Activated CD4-positive, alpha-beta T cell treated with anti-CD3 and anti-CD28 coated beads, Interleukin-2, amount 10 ng/mL, durations not matched to agents 7 days and 5 days (primary cell): ENCODE data around the gene PDLIM1. TPM values are rescaled to one million over a fixed set of nuclear protein-coding genes. Genes with fewer than 3 reads are reported as not detected.

Source experiments
- CTCF ChIA-PET: fragments of 350-600 bp; sonication (Branson Sonifier 250); formaldehyde crosslinking; loops from one replicate; lab custom pipeline; 2021; ENCODE audit warnings: antibody characterized with exemption; lab: Charles Lee
- POLR2A ChIA-PET: fragments of 350-600 bp; sonication (Branson Sonifier 250); formaldehyde crosslinking; loops from one replicate; lab custom pipeline; 2021; ENCODE audit warnings: antibody characterized with exemption; lab: Charles Lee
- DNase-seq: peaks from one replicate; pipeline ENCODE4 v3.0.0-alpha.2; 2020
- H3K27ac Mint-ChIP-seq: one replicate; pipeline ENCODE4 v1.8.0; 2021; ENCODE audit warnings: mild to moderate bottlenecking, moderate library complexity, mixed read lengths
- H3K27me3 Mint-ChIP-seq: one replicate; pipeline ENCODE4 v1.8.0; 2021; ENCODE audit warnings: mixed read lengths
- H3K36me3 Mint-ChIP-seq: one replicate; pipeline ENCODE4 v1.8.0; 2021; ENCODE audit warnings: low read depth, mixed read lengths
- H3K4me1 Mint-ChIP-seq: one replicate; pipeline ENCODE4 v1.8.0; 2021; ENCODE audit warnings: mixed read lengths
- H3K4me3 Mint-ChIP-seq: one replicate; pipeline ENCODE4 v1.8.0; 2021; ENCODE audit warnings: mild to moderate bottlenecking, moderate library complexity, mixed read lengths
- H3K9me3 Mint-ChIP-seq: one replicate; pipeline ENCODE4 v1.8.0; 2021; ENCODE audit warnings: mixed read lengths
- total RNA-seq, 2 experiments: library from RNA; stranded (reverse); gene quantifications; one replicate each; pipeline ENCODE4 v1.2.3, GENCODE V29; 2021

PDLIM1 gene
- total RNA-seq, 2 experiments from 2014 or later, result 17.4 to 19.6 TPM

DNA sequence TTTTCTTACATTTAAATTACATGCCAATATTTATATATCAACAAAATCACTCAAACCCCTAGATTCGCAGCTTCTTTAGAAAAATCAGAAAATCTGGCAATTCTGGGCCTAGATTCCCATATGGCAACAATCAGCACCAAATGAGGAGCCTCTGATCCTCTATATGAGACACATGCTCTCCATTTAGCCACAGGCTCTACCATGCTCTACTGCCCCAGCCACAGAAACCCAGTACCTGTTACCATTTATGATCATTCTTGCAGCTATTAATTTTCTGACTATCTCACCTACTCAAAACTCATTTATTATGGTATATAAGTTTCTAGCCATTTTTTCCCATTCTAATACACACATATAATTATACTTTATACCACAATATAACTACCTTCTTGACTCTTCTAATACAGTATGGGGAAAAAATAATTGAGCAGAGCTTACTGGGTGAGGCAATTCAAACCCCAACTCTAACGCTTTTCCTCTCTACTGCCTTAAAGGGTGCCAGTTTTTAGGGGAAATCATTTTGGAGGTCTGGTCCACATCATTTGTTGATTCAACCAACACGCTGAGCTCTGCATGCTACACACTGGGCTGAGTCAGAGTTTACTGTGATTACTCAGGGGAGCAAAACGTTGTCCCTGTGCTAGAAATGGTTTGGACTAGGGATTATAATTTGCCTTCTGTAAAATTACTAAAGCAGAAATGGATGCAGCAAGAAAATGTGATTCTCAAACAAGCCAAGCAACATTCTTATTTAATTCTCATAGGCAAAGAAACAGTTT, 11.6 kb downstream of the PDLIM1 start:
- Mint-ChIP-seq H3K27me3 (peaks cover 15% of the 10 kb centered on the region), H3K4me3 (no peak overlapping the region), H3K36me3 (no peaks in the 10 kb centered on the region), H3K4me1 (peaks cover 3% of the 10 kb centered on the region), H3K27ac (no peak overlapping the region), H3K9me3 (no peaks in the 10 kb centered on the region)
- ChIA-PET CTCF (interaction anchor here (1.2 kb wide), 1 partner anchor 95 kb away, joined by 3 read pairs; no protein-coding TSS in a partner anchor), POLR2A (no interaction called here)
- DNase-seq, result no peak

DNA sequence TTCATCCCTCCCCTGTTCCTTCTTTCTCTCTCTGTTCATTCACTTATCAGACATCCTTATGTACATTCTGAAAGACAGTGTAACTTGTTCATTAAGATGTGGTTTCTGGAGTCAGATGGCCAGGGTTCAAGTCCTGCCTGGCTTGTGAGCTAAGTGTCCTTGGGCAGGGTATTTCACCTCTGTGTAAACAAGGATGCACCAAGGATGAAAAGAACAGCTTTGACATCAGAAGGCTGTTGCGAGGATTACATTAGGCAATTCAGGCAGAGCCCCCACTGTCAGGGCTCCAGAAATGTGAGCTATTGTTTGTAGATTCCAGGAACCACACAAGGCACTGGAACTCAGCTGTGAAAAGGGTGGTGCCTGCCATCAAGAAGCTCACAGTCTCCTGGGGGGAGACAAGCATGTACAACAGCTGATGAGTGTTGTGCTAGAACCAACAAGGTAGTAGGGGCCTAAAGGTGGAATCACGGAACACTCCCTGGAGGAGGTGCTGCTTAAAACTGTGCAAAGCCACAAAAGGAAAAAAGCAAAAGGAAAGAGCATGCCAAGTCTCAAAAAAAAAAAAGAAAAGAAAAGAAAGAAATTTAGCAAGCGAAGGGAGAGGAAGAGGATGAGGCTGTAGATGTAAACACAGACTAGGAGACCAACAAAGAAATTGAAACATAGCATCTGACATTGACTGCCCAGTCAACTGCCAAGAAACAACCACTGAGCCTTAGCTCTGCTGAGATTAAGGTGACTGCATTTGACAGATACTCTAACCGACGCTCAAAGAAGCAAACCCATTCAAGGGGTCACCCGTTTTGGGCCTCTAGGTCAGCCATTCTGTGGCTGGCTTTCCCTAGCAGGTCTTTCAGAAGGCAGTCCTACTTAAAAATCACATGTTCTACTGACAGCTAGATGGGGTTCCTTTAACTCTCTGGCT, 12.5 kb downstream of the PDLIM1 start:
- CTCF ChIA-PET, result interaction anchor here (0.7 kb wide), 1 partner anchor 17 kb away, joined by 3 read pairs; no protein-coding TSS in a partner anchor
- peaks cover 9% of the 10 kb centered on the region for H3K27me3 Mint-ChIP-seq
- H3K4me1 Mint-ChIP-seq, result peaks cover 3% of the 10 kb centered on the region
- H3K36me3 Mint-ChIP-seq, result no peaks in the 10 kb centered on the region
- no peak overlapping the region for H3K4me3 Mint-ChIP-seq
- H3K9me3 Mint-ChIP-seq, result no peaks in the 10 kb centered on the region
- DNase-seq, result no peak
- H3K27ac Mint-ChIP-seq, result no peak overlapping the region
- POLR2A ChIA-PET, result no interaction called here

DNA sequence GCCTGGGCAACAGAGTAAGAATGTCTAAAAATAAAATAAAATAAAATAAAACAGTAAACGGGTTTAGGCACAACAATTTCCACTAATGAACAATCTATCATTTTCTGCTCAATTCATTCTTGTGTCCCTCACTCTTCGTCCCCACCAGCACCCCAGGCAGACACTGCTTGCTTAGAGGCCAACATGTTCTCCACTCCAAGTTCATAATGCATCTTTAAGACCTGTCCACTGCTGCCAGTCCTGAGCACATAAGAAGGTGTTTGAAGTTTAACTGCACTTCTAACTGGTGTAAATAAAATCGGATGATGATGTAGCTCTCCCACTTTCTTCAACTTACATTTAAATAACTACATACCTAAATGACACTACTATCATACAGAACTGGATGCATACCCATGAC, 13.2 kb downstream of the PDLIM1 start:
- DNase-seq, result no peak
- H3K27me3 Mint-ChIP-seq, result peaks cover 7% of the 10 kb centered on the region
- peaks cover 3% of the 10 kb centered on the region for H3K4me1 Mint-ChIP-seq
- no peak overlapping the region for H3K27ac Mint-ChIP-seq
- CTCF ChIA-PET, result no interaction called here
- H3K9me3 Mint-ChIP-seq, result no peaks in the 10 kb centered on the region
- H3K36me3 Mint-ChIP-seq, result no peaks in the 10 kb centered on the region
- POLR2A ChIA-PET, result no interaction called here
- no peak overlapping the region for H3K4me3 Mint-ChIP-seq

DNA sequence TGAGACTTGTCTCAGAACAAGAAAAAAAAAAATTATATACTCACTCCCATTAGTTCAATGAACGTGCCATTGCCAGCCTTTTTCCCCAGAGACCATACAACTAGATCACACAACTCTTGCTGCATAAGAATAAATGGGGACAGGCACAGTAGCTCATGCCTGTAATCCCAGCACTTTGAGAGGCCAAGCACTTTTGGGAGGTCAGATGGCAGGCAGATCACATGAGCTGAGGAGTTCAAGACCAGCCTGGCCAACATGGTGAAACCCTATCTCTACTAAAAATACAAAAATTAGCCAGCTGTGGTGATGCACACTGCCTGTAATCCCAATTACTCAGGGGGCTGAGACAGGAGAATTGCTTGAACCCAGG, 13.6 kb downstream of the PDLIM1 start:
- DNase-seq, result no peak
- Mint-ChIP-seq H3K4me3 (no peak overlapping the region), H3K36me3 (no peaks in the 10 kb centered on the region), H3K4me1 (peaks cover 3% of the 10 kb centered on the region), H3K27ac (no peak overlapping the region), H3K27me3 (peaks cover 5% of the 10 kb centered on the region), H3K9me3 (no peaks in the 10 kb centered on the region)
- POLR2A ChIA-PET, result interaction anchor here (0.6 kb wide), 1 partner anchor 11 kb away, joined by 3 read pairs; no protein-coding TSS in a partner anchor
- CTCF ChIA-PET, result interaction anchor here (0.7 kb wide), 1 partner anchor 62 kb away, joined by 4 read pairs; no protein-coding TSS in a partner anchor

DNA sequence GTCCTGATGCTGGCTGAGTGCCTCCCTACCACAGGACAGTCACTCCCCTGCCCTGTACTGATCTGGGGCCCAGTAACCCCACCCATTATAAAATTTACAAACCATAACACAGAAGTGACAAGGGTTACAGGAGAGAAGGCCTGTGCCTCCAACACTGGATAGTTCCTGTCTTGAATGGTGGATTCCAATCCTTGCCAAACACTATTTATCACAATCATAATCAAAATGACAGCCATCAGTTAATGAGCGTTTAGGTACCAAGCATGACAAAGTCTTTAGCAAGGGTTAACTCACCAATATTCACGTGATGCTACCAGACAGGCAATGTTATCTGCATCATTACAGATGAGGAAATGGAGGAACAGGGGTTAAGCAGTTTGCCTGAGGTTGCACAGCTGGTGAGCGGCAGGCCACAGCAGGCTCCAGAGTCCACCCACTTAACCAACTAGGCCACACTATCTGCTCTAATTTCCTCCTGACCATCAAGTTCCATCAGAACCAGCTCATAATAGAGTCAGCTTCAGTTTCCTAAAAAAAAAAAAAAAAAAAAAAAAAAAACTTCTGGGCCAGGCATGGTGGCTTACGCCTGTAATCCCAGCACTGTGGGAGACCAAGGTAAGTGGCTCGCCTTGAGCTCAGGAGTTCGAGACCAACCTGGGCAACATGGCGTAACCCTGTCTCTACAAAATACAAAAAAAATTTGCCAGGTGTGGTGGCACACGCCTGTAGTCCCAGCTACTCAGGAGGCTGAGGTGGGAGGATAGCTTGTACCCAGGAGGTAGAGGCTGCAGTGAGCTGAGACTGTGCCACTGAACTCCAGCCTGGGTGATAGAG, 14.2 kb downstream of the PDLIM1 start:
- H3K4me1 Mint-ChIP-seq, result peaks cover 3% of the 10 kb centered on the region
- H3K4me3 Mint-ChIP-seq, result no peak overlapping the region
- no peaks in the 10 kb centered on the region for H3K27me3 Mint-ChIP-seq
- CTCF ChIA-PET, result interaction anchor here (0.7 kb wide), 2 partner anchors 63 to 417 kb away, joined by 3 to 4 read pairs; partner anchors contain the start of gene TCTN3
- DNase-seq, result no peak
- H3K36me3 Mint-ChIP-seq, result no peaks in the 10 kb centered on the region
- POLR2A ChIA-PET, result interaction anchor here (0.6 kb wide), 1 partner anchor 11 kb away, joined by 3 read pairs; no protein-coding TSS in a partner anchor
- no peaks in the 10 kb centered on the region for H3K9me3 Mint-ChIP-seq
- H3K27ac Mint-ChIP-seq, result no peak overlapping the region

DNA sequence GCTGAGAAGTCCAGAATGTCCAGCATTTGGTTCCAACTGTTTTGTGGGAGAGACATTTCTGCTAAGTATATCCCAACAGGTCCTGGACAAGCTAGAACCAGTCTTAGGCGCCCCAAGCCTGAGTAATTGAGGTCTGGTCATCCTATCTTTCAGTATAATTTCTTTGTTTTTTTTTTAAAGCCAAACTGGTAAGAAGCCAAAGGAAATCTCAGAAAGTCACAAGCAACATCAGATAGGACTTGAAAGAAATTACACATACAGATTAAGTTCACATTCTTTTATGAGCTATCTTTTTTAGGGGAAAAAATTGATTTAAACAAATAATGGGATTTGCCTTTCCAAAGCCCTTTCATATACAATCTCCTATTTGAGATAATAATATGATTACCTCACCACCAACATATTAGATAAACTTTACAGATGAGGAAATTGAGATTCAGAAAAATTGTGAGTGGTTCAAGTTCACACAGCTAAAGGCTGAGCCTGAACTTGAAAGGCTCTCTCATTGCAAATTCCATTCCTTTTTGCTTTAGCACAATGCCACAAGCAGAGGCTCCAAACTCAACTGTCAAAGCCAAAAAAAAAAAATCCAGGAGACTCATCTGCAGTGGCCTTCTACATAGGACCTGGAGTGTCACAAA, 15.0 kb downstream of the PDLIM1 start:
- DNase-seq, result no peak
- Mint-ChIP-seq H3K27ac (no peak overlapping the region), H3K9me3 (no peaks in the 10 kb centered on the region), H3K27me3 (no peaks in the 10 kb centered on the region), H3K36me3 (no peaks in the 10 kb centered on the region), H3K4me3 (no peak overlapping the region), H3K4me1 (peaks cover 3% of the 10 kb centered on the region)
- POLR2A ChIA-PET, result no interaction called here
- CTCF ChIA-PET, result no interaction called here

DNA sequence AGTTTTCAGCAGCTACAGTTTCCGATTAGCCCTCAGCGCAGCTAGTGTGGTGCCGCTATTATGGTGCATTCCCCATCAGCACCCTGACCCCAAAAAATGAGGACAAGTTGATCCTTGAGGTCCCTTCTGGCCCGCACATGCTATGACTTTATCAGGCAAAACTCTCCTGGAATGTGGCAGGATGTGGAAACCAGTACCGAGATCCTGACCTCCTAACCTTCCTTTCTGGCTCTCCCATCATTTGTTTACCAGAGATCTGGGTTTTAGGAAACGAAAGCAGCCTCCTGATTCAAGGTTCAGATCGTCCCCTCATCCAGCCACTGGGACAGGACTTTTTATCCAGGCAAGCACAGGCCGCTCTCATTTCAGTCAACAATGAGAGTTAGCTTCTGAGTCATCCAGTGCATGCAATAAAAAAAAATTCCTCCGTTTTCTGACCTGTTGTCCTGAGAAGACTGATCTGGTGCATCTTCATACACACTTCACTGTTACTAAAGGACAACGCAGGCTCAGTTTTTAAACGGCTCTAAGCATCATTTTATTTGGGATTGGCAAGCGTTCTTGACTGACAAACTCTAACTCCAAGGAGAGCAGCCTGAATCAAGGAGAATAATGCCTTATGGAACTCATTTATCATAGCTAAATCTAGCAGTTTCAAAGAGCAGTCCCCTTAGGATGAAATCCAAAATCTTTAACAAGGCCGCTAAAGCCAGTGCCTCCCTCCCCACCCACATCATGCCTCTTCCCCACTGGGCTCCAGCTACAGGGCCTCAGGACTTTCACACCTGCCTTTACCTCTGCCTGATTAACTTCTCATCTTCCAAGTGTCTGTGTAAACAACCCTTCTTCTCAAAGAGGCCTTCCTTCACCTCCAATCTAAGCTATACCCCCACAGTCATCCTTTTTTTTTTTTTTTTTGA, 17.1 kb downstream of the PDLIM1 start:
- no peaks in the 10 kb centered on the region for H3K36me3 Mint-ChIP-seq
- peaks cover 3% of the 10 kb centered on the region for H3K4me1 Mint-ChIP-seq
- H3K27ac Mint-ChIP-seq, result no peak overlapping the region
- H3K27me3 Mint-ChIP-seq, result no peaks in the 10 kb centered on the region
- H3K4me3 Mint-ChIP-seq, result no peak overlapping the region
- no peak for DNase-seq
- ChIA-PET CTCF (interaction anchor here (0.6 to 1.2 kb wide), 4 partner anchors 8 to 27 kb away, joined by 3 to 5 read pairs (median 4); no protein-coding TSS in a partner anchor), POLR2A (no interaction called here)
- no peaks in the 10 kb centered on the region for H3K9me3 Mint-ChIP-seq

DNA sequence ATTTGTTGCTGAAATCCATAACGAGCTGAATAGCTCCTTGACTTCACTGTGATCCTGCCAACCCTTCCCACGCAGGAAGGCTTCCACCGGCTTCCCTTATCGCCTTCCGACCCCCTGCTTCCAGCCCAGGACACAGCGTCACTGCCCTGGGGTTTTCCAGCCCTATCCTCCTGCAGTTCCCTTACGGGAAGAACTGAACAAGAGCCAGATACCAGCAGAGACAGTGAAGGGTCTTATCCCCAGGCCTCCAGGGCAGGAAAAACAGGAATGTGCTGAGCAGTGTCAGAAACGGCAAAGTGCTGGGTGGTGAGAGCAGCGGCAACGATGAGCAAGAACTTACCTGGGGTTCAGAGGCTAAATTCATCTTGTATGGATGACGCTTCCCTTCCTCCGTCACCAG, 22.4 kb downstream of the PDLIM1 start:
- no peaks in the 10 kb centered on the region for H3K9me3 Mint-ChIP-seq
- ChIA-PET POLR2A (no interaction called here), CTCF (interaction anchor here (0.9 to 1.1 kb wide), 2 partner anchors 22 to 29 kb away, joined by 4 read pairs; no protein-coding TSS in a partner anchor)
- no peaks in the 10 kb centered on the region for H3K36me3 Mint-ChIP-seq
- no peaks in the 10 kb centered on the region for H3K4me1 Mint-ChIP-seq
- peaks cover 5% of the 10 kb centered on the region for H3K27me3 Mint-ChIP-seq
- H3K27ac Mint-ChIP-seq, result no peak overlapping the region
- no peak overlapping the region for H3K4me3 Mint-ChIP-seq
- no peak for DNase-seq

DNA sequence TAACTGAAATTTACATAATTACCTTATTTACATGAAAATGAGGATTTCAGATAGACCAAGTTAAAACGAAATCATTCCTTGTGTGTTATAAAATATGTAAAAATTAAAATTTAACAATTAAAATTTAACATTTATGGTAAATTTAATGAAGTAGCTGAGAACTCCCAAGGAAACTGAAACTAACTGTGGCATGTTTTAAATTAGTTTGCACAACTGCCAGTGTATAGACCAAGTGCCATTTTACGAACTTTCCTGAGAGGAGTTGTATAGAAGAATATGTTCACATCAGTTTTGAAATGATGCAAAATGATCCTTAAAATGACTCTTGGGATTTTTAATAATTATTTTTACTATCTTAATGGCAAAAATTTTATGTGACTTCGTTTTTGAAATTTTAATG, 23.6 kb downstream of the PDLIM1 start:
- no peak overlapping the region for H3K27ac Mint-ChIP-seq
- peaks cover 7% of the 10 kb centered on the region for H3K27me3 Mint-ChIP-seq
- CTCF ChIA-PET, result no interaction called here
- H3K9me3 Mint-ChIP-seq, result no peaks in the 10 kb centered on the region
- no peaks in the 10 kb centered on the region for H3K4me1 Mint-ChIP-seq
- peaks cover 3% of the 10 kb centered on the region for H3K36me3 Mint-ChIP-seq
- DNase-seq, result no peak
- H3K4me3 Mint-ChIP-seq, result no peak overlapping the region
- POLR2A ChIA-PET, result no interaction called here

DNA sequence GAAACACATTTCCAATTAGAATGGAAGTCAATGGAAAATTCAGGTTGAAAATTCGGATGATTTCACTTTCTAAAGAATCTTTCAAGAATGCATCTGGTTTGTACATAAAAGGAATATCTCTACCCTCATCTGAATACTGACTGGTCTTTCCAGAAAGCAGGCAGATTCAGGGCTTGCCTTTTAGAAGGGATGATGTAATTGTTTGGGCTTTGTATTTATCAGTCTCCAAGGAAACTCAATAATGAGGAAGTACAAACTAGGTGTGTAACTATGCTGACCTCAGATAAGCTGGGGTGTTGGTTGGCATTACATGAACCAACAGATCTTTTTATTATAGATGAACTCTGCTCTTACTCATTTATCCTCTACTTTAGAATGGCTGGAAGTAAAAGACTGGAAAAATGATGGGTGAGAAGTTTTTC, 24.1 kb downstream of the PDLIM1 start:
- Mint-ChIP-seq H3K4me1 (no peaks in the 10 kb centered on the region), H3K4me3 (no peak overlapping the region), H3K36me3 (peaks cover 3% of the 10 kb centered on the region), H3K27me3 (peaks cover 7% of the 10 kb centered on the region), H3K27ac (no peak overlapping the region), H3K9me3 (no peaks in the 10 kb centered on the region)
- DNase-seq, result no peak
- POLR2A ChIA-PET, result no interaction called here
- CTCF ChIA-PET, result no interaction called here

DNA sequence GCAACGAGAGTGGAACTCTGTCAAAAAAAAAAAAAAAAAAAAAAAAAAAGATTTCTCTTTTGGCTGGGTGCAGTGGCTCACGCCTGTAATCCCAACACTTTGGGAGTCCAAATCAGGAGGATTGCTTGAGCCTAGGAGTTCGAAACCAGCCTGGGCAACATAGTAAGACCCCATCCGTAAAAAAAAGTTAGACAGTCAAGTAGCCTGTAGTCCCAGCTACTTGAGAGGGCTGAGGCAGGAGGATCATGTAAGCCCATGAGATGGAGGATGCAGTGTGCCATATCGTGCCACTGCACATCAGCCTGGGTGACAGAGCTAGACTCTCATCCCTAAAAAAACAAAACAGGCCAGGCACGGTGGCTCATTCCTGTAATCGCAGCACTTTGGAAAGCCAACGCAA, 25.2 kb downstream of the PDLIM1 start:
- no peak overlapping the region for H3K4me3 Mint-ChIP-seq
- no peak for DNase-seq
- CTCF ChIA-PET, result interaction anchor here (0.6 to 1.4 kb wide), 2 partner anchors 8 to 20 kb away, joined by 4 read pairs; no protein-coding TSS in a partner anchor
- POLR2A ChIA-PET, result no interaction called here
- no peak overlapping the region for H3K27ac Mint-ChIP-seq
- H3K36me3 Mint-ChIP-seq, result peaks cover 3% of the 10 kb centered on the region
- peaks cover 7% of the 10 kb centered on the region for H3K27me3 Mint-ChIP-seq
- no peaks in the 10 kb centered on the region for H3K9me3 Mint-ChIP-seq
- H3K4me1 Mint-ChIP-seq, result no peaks in the 10 kb centered on the region
